Adrenal gland (tissue), 19 donors: ENCODE results near the gene PPARGC1A. TPM values are rescaled to one million over a fixed set of nuclear protein-coding genes. Genes with fewer than 3 reads are reported as not detected.
A peak's percentile ranks its signal among the peaks of the same experiment; 100 is the strongest.

Source experiments
- DNase-seq, 7 donors: peaks; one replicate each; pipeline ENCODE4 v3.0.0-alpha.2; 2019 to 2020
- H3K27ac ChIP-seq, 5 donors: fragments of 200-600 bp; sonication (generic) in 4 of 5; 1 replicate in 3 of 5; 2 replicates in 2 of 5; pipeline versions ENCODE4 v1.5.1 to v1.8.0; 2016 to 2020; ENCODE audit warnings: mild to moderate bottlenecking in 1 of 5
- H3K27me3 ChIP-seq: fragments of 200-600 bp; 2 replicates; pipeline ENCODE4 v1.8.0; 2021
- H3K36me3 ChIP-seq, 2 donors: fragments of 200-600 bp; replicated peaks in 1 of 2; 1 replicate in 1 of 2; 2 replicates in 1 of 2; pipeline versions ENCODE4 v1.5.1 to v1.8.0; 2018 to 2022
- H3K4me1 ChIP-seq, 2 donors: fragments of 200-600 bp; replicated peaks in 1 of 2; 1 replicate in 1 of 2; 2 replicates in 1 of 2; pipeline versions ENCODE4 v1.5.1 to v1.8.0; 2018 to 2021
- H3K4me3 ChIP-seq, 4 donors: fragments of 200-600 bp; sonication (generic) in 3 of 4; one replicate each; pipeline ENCODE4 v1.5.1; 2016 to 2018
- H3K9me3 ChIP-seq, 3 donors: fragments of 200-600 bp; sonication (generic) in 1 of 3; replicated peaks in 1 of 3; 1 replicate in 2 of 3; 2 replicates in 1 of 3; pipeline versions ENCODE4 v1.5.1 to v1.8.0; 2016 to 2021
- CTCF ChIP-seq, 6 experiments: fragments of 450-650 bp in 4 of 6; fragments of 200-600 bp in 2 of 6; sonication (generic) in 1 of 6; IDR thresholded peaks; 1 replicate in 5 of 6; 2 replicates in 1 of 6; pipeline versions ENCODE4 v1.5.1 to v1.8.0; 2016 to 2021; ENCODE audit warnings: antibody characterized with exemption in 6 of 6, mild to moderate bottlenecking in 2 of 6, moderate library complexity in 1 of 6
- POLR2A ChIP-seq, 2 donors: fragments of 450-650 bp; IDR thresholded peaks; one replicate each; pipeline ENCODE4 v1.6.1; 2017; ENCODE audit warnings: antibody characterized with exemption in 2 of 2, mild to moderate bottlenecking in 2 of 2, moderate library complexity in 1 of 2
- WGBS, 4 donors: extraction: QIAGEN DNeasy Blood & Tissue Kit in 2 of 4; methylation state at CpG; one replicate each; pipeline versions ENCODE4 v1.1.5 to v1.1.7; 2013 to 2017; 5-methylcytosine and 5-hydroxymethylcytosine counted together
- intact Hi-C, 2 donors: fragments of 100-400 bp; cut with DNase I; formaldehyde crosslinking; loops; one replicate each; pipeline versions ENCODE4 v1.14.1 to v1.15.0; 2022 to 2023
- long read RNA-seq, 10 donors: library from polyadenylated mRNA in 3 of 10; unstranded in 2 of 10; stranded (forward) in 1 of 10; transcript quantifications; one replicate each; pipeline ENCODE4 v2.0.0 and lab custom pipeline, GENCODE V29; 2021 to 2026
- polyA plus RNA-seq, 3 donors: library from polyadenylated mRNA; stranded (reverse); fragments of 200-250 nt in 2 of 3; fragments of 350-450 nt in 1 of 3; fragmentation: Illumina TruSeq in 1 of 3; extraction: RNeasy Lipid Tissue Mini Kit (QIAGEN cat#74804) in 1 of 3; gene quantifications; one replicate each; pipeline ENCODE4 v1.2.3, GENCODE V29; 2013 to 2014
- total RNA-seq, 9 donors: library from RNA; depleted of rRNA in 4 of 9; stranded (reverse); fragments of >200 nt in 4 of 9; fragments of 120-200 nt in 1 of 9; fragmentation: NEBNext Ultra II Directional in 1 of 9; extraction: Animal tissue kit (Norgen Biotek cat#: 25700) in 1 of 9; gene quantifications; one replicate each; pipeline versions ENCODE4 v1.1.0 to v1.2.4, GENCODE V29; 2013 to 2023
- donor health status: healthy with polysubstance abuse.
- donor health status: Bipolar disorder and iron deficiency.
- donor health status: DM: yes; HTN: yes; CAD: no.
- donor health status: DM: no; HTN: no; CAD: no.
- donor health status: DM: no; HTN: no; CAD: no.
- donor health status: DM: yes; HTN: yes; CAD: no.

The PPARGC1A gene
- total RNA-seq (10 to 100 TPM in 2 of 9 donors, 1 to 10 TPM in 7; 2.8 to 14.3 (median 6.2) TPM), polyA plus RNA-seq (1 to 10 TPM; 1.6 to 3.2 (median 2.1) TPM)
- long read RNA-seq, donor 1: 0 reads
- long read RNA-seq, donor 2: 0 reads
- long read RNA-seq, donor 3: 0 reads
- long read RNA-seq, donor 4, partial matches to known transcripts: 0 of 2 reads
- long read RNA-seq, donor 4, other reads (novel, unspliced or antisense): 2 of 2 reads
- long read RNA-seq, donor 5: 0 reads
- long read RNA-seq, donor 6, full-length matches to known transcripts: 2 of 4 reads
- long read RNA-seq, donor 6, partial matches to known transcripts: 0 of 4 reads
- long read RNA-seq, donor 6, other reads (novel, unspliced or antisense): 2 of 4 reads
- long read RNA-seq, donor 7, partial matches to known transcripts: 0 of 1 reads
- long read RNA-seq, donor 7, other reads (novel, unspliced or antisense): 0 of 1 reads
- long read RNA-seq, donor 8: 0 reads
- long read RNA-seq, donor 9: 0 reads
- long read RNA-seq, donor 10: 0 reads

GRCh38 chr4:23889814-23890341 is at the start of gene PPARGC1A:
Gene PPARGC1A (minus strand): TSS chr4:23890047. CDS start chr4:23889957, 90 bp downstream.
- H3K4me3 ChIP-seq: peak within 1 kb of the TSS in 3 of 4 donors; percentile 2 to 75 (median 58)
- peak within 1 kb of the TSS in 4 of 5 donors; percentile 81 to 90 (median 84) for H3K27ac ChIP-seq
- peaks cover 0 to 23% of the 10 kb centered on the region in 2 donors for H3K4me1 ChIP-seq
- H3K36me3 ChIP-seq: no peaks in the 10 kb centered on the region
- peak in 1 of 2 donors; percentile 84 for TF ChIP-seq POLR2A (IDR thresholded peaks at IDR 0.05)
- no peak for TF ChIP-seq CTCF (IDR thresholded peaks at IDR 0.05)
- WGBS, 4 donors: 0 to 4% (median 1%) methylated on average over 8 to 10 of the region's 10 CpGs
- peak; percentile 56 to 85 (median 65) for DNase-seq
- intact Hi-C loops: loop anchor here in 1 of 2 donors (10.0 kb wide), 1 partner anchor 55 kb away; no protein-coding TSS in a partner anchor
- no peaks in the 10 kb centered on the region for H3K9me3 ChIP-seq
- H3K27me3 ChIP-seq: no peaks in the 10 kb centered on the region

GRCh38 chr4:23938796-23939195 is 48.9 kb upstream of the PPARGC1A start:
- Histone ChIP-seq H3K9me3 (no peaks in the 10 kb centered on the region), H3K4me1 (no peaks in the 10 kb centered on the region), H3K4me3 (no peak overlapping the region), H3K36me3 (no peaks in the 10 kb centered on the region), H3K27ac (no peak overlapping the region), H3K27me3 (no peaks in the 10 kb centered on the region)
- no peak for TF ChIP-seq CTCF (IDR thresholded peaks at IDR 0.05)
- no peak for TF ChIP-seq POLR2A (IDR thresholded peaks at IDR 0.05)
- intact Hi-C loops: no loop called here
- no peak for DNase-seq
- 84 to 100% (median 86%) methylated on average over 1 of the region's 1 CpG for WGBS, 4 donors

GRCh38 chr4:23937173-23937572 is 47.3 kb upstream of the PPARGC1A start:
- no peak for TF ChIP-seq POLR2A (IDR thresholded peaks at IDR 0.05)
- no peak for TF ChIP-seq CTCF (IDR thresholded peaks at IDR 0.05)
- 51 to 58% (median 56%) methylated on average over 2 of the region's 2 CpGs for WGBS, 4 donors
- intact Hi-C loops: no loop called here
- no peak overlapping the region for H3K27ac ChIP-seq
- H3K4me1 ChIP-seq: no peaks in the 10 kb centered on the region
- H3K27me3 ChIP-seq: no peaks in the 10 kb centered on the region
- no peak overlapping the region for H3K4me3 ChIP-seq
- no peaks in the 10 kb centered on the region for H3K36me3 ChIP-seq
- no peak for DNase-seq
- no peaks in the 10 kb centered on the region for H3K9me3 ChIP-seq

GRCh38 chr4:23934915-23935314 is 45.1 kb upstream of the PPARGC1A start:
- TF ChIP-seq POLR2A (IDR thresholded peaks at IDR 0.05) (peak in 1 of 2 donors; percentile 21), CTCF (IDR thresholded peaks at IDR 0.05) (no peak)
- 18 to 56% (median 41%) methylated on average over 3 of the region's 3 CpGs; no CpG with 5 or more reads in 1 of the 4 donors for WGBS, 4 donors
- no peaks in the 10 kb centered on the region for H3K9me3 ChIP-seq
- peak overlapping the region in 1 of 5 donors; percentile 36 for H3K27ac ChIP-seq
- peak; percentile 27 to 83 (median 75) for DNase-seq
- H3K4me1 ChIP-seq: peaks cover 8 to 10% of the 10 kb centered on the region in 2 donors
- no peaks in the 10 kb centered on the region for H3K27me3 ChIP-seq
- H3K4me3 ChIP-seq: no peak overlapping the region
- intact Hi-C loops: no loop called here
- H3K36me3 ChIP-seq: no peaks in the 10 kb centered on the region
